ENCODE measurements around the gene SETD5.

SETD5 gene

GRCh38 chr3:9498781-9499180, 101.4 kb downstream of the SETD5 start:
- Histone ChIP-seq H3K9ac (ENCODE audit: low read length) (no peak overlapping the region), H3K4me3 (ENCODE audit: low read length) (no peak overlapping the region), H3K36me3 (ENCODE audit: control insufficient read depth, insufficient read depth, low read length) (no peaks in the 10 kb centered on the region), H3K9me3 (ENCODE audit: control insufficient read depth, low read length) (no peaks in the 10 kb centered on the region), H3K4me1 (ENCODE audit: control insufficient read depth, insufficient read depth, low read length) (peaks cover 11% of the 10 kb centered on the region), H3K27me3 (ENCODE audit: control insufficient read depth, insufficient read depth, low read length) (peaks cover 22% of the 10 kb centered on the region)

GRCh38 chr3:9499455-9500107, 102.2 kb downstream of the SETD5 start:
- H3K27me3 ChIP-seq (ENCODE audit: control insufficient read depth, insufficient read depth, low read length), result peaks cover 22% of the 10 kb centered on the region
- no peak overlapping the region for H3K4me3 ChIP-seq (ENCODE audit: low read length)
- H3K9me3 ChIP-seq (ENCODE audit: control insufficient read depth, low read length), result no peaks in the 10 kb centered on the region
- no peaks in the 10 kb centered on the region for H3K36me3 ChIP-seq (ENCODE audit: control insufficient read depth, insufficient read depth, low read length)
- peaks cover 11% of the 10 kb centered on the region for H3K4me1 ChIP-seq (ENCODE audit: control insufficient read depth, insufficient read depth, low read length)
- no peak overlapping the region for H3K9ac ChIP-seq (ENCODE audit: low read length)

GRCh38 chr3:9500108-9501050, 103.0 kb downstream of the SETD5 start:
- no peak overlapping the region for H3K4me3 ChIP-seq (ENCODE audit: low read length)
- H3K9ac ChIP-seq (ENCODE audit: low read length), result no peak overlapping the region
- H3K4me1 ChIP-seq (ENCODE audit: control insufficient read depth, insufficient read depth, low read length), result peaks cover 11% of the 10 kb centered on the region
- H3K36me3 ChIP-seq (ENCODE audit: control insufficient read depth, insufficient read depth, low read length), result no peaks in the 10 kb centered on the region
- H3K27me3 ChIP-seq (ENCODE audit: control insufficient read depth, insufficient read depth, low read length), result peaks cover 22% of the 10 kb centered on the region
- H3K9me3 ChIP-seq (ENCODE audit: control insufficient read depth, low read length), result no peaks in the 10 kb centered on the region

- Histone ChIP-seq H3K9ac (ENCODE audit: low read length) (no peak overlapping the region), H3K27me3 (ENCODE audit: control insufficient read depth, insufficient read depth, low read length) (peaks cover 22% of the 10 kb centered on the region), H3K4me1 (ENCODE audit: control insufficient read depth, insufficient read depth, low read length) (peaks cover 11% of the 10 kb centered on the region)
Observed at GRCh38 chr3:9501226-9501625, 103.8 kb downstream of the SETD5 start.

GRCh38 chr3:9503283-9503682, 105.9 kb downstream of the SETD5 start:
- Histone ChIP-seq H3K4me1 (ENCODE audit: control insufficient read depth, insufficient read depth, low read length) (peaks cover 11% of the 10 kb centered on the region), H3K4me3 (ENCODE audit: low read length) (no peak overlapping the region), H3K9ac (ENCODE audit: low read length) (no peak overlapping the region), H3K27me3 (ENCODE audit: control insufficient read depth, insufficient read depth, low read length) (peaks cover 32% of the 10 kb centered on the region), H3K36me3 (ENCODE audit: control insufficient read depth, insufficient read depth, low read length) (no peaks in the 10 kb centered on the region), H3K9me3 (ENCODE audit: control insufficient read depth, low read length) (no peaks in the 10 kb centered on the region)

More at GRCh38 chr3:9501226-9501625, 103.8 kb downstream of the SETD5 start:
- H3K36me3 ChIP-seq (ENCODE audit: control insufficient read depth, insufficient read depth, low read length), result no peaks in the 10 kb centered on the region
- no peaks in the 10 kb centered on the region for H3K9me3 ChIP-seq (ENCODE audit: control insufficient read depth, low read length)
- H3K4me3 ChIP-seq (ENCODE audit: low read length), result no peak overlapping the region

GRCh38 chr3:9507586-9508578, 110.5 kb downstream of the SETD5 start:
- H3K9me3 ChIP-seq (ENCODE audit: control insufficient read depth, low read length), result no peaks in the 10 kb centered on the region
- no peaks in the 10 kb centered on the region for H3K4me1 ChIP-seq (ENCODE audit: control insufficient read depth, insufficient read depth, low read length)
- H3K36me3 ChIP-seq (ENCODE audit: control insufficient read depth, insufficient read depth, low read length), result no peaks in the 10 kb centered on the region
- H3K9ac ChIP-seq (ENCODE audit: low read length), result no peak overlapping the region
- no peak overlapping the region for H3K4me3 ChIP-seq (ENCODE audit: low read length)
- H3K27me3 ChIP-seq (ENCODE audit: control insufficient read depth, insufficient read depth, low read length), result peaks cover 26% of the 10 kb centered on the region

GRCh38 chr3:9508781-9509180, 111.4 kb downstream of the SETD5 start:
- H3K9me3 ChIP-seq (ENCODE audit: control insufficient read depth, low read length), result no peaks in the 10 kb centered on the region
- no peak overlapping the region for H3K9ac ChIP-seq (ENCODE audit: low read length)
- peaks cover 26% of the 10 kb centered on the region for H3K27me3 ChIP-seq (ENCODE audit: control insufficient read depth, insufficient read depth, low read length)
- H3K4me1 ChIP-seq (ENCODE audit: control insufficient read depth, insufficient read depth, low read length), result no peaks in the 10 kb centered on the region
- H3K36me3 ChIP-seq (ENCODE audit: control insufficient read depth, insufficient read depth, low read length), result no peaks in the 10 kb centered on the region
- H3K4me3 ChIP-seq (ENCODE audit: low read length), result no peak overlapping the region

- H3K4me3 ChIP-seq (ENCODE audit: low read length), result no peak overlapping the region
- no peaks in the 10 kb centered on the region for H3K36me3 ChIP-seq (ENCODE audit: control insufficient read depth, insufficient read depth, low read length)
- H3K9ac ChIP-seq (ENCODE audit: low read length), result no peak overlapping the region
- peaks cover 22% of the 10 kb centered on the region for H3K27me3 ChIP-seq (ENCODE audit: control insufficient read depth, insufficient read depth, low read length)
- no peaks in the 10 kb centered on the region for H3K4me1 ChIP-seq (ENCODE audit: control insufficient read depth, insufficient read depth, low read length)
- H3K9me3 ChIP-seq (ENCODE audit: control insufficient read depth, low read length), result no peaks in the 10 kb centered on the region
Observed at GRCh38 chr3:9512456-9513045, 115.1 kb downstream of the SETD5 start.

- Histone ChIP-seq H3K9ac (ENCODE audit: low read length) (no peak overlapping the region), H3K27me3 (ENCODE audit: control insufficient read depth, insufficient read depth, low read length) (peaks cover 6% of the 10 kb centered on the region)
Observed at GRCh38 chr3:9514306-9514705, 116.9 kb downstream of the SETD5 start.

GRCh38 chr3:9514956-9515355, 117.5 kb downstream of the SETD5 start:
- H3K27me3 ChIP-seq (ENCODE audit: control insufficient read depth, insufficient read depth, low read length), result no peaks in the 10 kb centered on the region
- H3K4me3 ChIP-seq (ENCODE audit: low read length), result no peak overlapping the region
- no peaks in the 10 kb centered on the region for H3K4me1 ChIP-seq (ENCODE audit: control insufficient read depth, insufficient read depth, low read length)
- no peak overlapping the region for H3K9ac ChIP-seq (ENCODE audit: low read length)
- no peaks in the 10 kb centered on the region for H3K9me3 ChIP-seq (ENCODE audit: control insufficient read depth, low read length)
- H3K36me3 ChIP-seq (ENCODE audit: control insufficient read depth, insufficient read depth, low read length), result no peaks in the 10 kb centered on the region

More at GRCh38 chr3:9514306-9514705, 116.9 kb downstream of the SETD5 start:
- Histone ChIP-seq H3K9me3 (ENCODE audit: control insufficient read depth, low read length) (no peaks in the 10 kb centered on the region), H3K4me3 (ENCODE audit: low read length) (no peak overlapping the region), H3K4me1 (ENCODE audit: control insufficient read depth, insufficient read depth, low read length) (no peaks in the 10 kb centered on the region), H3K36me3 (ENCODE audit: control insufficient read depth, insufficient read depth, low read length) (no peaks in the 10 kb centered on the region)

- H3K4me3 ChIP-seq (ENCODE audit: low read length), result no peak overlapping the region
- no peaks in the 10 kb centered on the region for H3K4me1 ChIP-seq (ENCODE audit: control insufficient read depth, insufficient read depth, low read length)
- H3K9me3 ChIP-seq (ENCODE audit: control insufficient read depth, low read length), result no peaks in the 10 kb centered on the region
- no peaks in the 10 kb centered on the region for H3K27me3 ChIP-seq (ENCODE audit: control insufficient read depth, insufficient read depth, low read length)
- no peaks in the 10 kb centered on the region for H3K36me3 ChIP-seq (ENCODE audit: control insufficient read depth, insufficient read depth, low read length)
- no peak overlapping the region for H3K9ac ChIP-seq (ENCODE audit: low read length)
Observed at GRCh38 chr3:9525078-9525477, 127.7 kb downstream of the SETD5 start.

All from mucosa of stomach (tissue), 1 donor.